KMS-11 (cell line): Measurements from ENCODE around the gene ZNF562.

Source experiments
- H2AFZ ChIP-seq: fragments of 200-600 bp; sonication (generic); 2 replicates; pipeline ENCODE4 v1.6.1; 2016; ENCODE audit warnings: antibody characterized with exemption, mixed run types, low read depth
- H3K27ac ChIP-seq: fragments of 200-600 bp; sonication (generic); 2 replicates; pipeline ENCODE4 v1.6.1; 2016; ENCODE audit warnings: mild to moderate bottlenecking, mixed run types
- H3K27me3 ChIP-seq: fragments of 200-600 bp; sonication (generic); 2 replicates; pipeline ENCODE4 v1.6.1; 2017; ENCODE audit warnings: mild to moderate bottlenecking, low read depth, mixed run types, moderate library complexity; ENCODE audit not compliant: insufficient read depth
- H3K36me3 ChIP-seq: fragments of 200-600 bp; sonication (generic); 2 replicates; pipeline ENCODE4 v1.6.1; 2017; ENCODE audit warnings: mild to moderate bottlenecking, mixed run types; ENCODE audit not compliant: insufficient read depth
- H3K4me1 ChIP-seq: fragments of 200-600 bp; sonication (generic); 2 replicates; pipeline ENCODE4 v1.6.1; 2016; ENCODE audit warnings: mild to moderate bottlenecking, low read depth, mixed run types; ENCODE audit not compliant: poor library complexity, severe bottlenecking
- H3K4me2 ChIP-seq: fragments of 200-600 bp; sonication (generic); 2 replicates; pipeline ENCODE4 v1.7.0; 2016; ENCODE audit warnings: mild to moderate bottlenecking, mixed run types
- H3K4me3 ChIP-seq: fragments of 200-600 bp; sonication (generic); IDR thresholded peaks from 2 replicates; pipeline ENCODE4 v1.6.1; 2017; ENCODE audit warnings: low read depth, low read length, mixed read lengths; ENCODE audit not compliant: insufficient read depth
- H3K79me2 ChIP-seq: fragments of 200-600 bp; sonication (generic); 2 replicates; pipeline ENCODE4 v1.6.1; 2016; ENCODE audit warnings: low read depth, mixed run types; ENCODE audit not compliant: insufficient read depth
- H3K9ac ChIP-seq: fragments of 200-600 bp; sonication (generic); 2 replicates; pipeline ENCODE4 v1.6.1; 2016; ENCODE audit warnings: mild to moderate bottlenecking, mixed run types
- H4K20me1 ChIP-seq: fragments of 200-600 bp; sonication (generic); 2 replicates; pipeline ENCODE4 v1.6.1; 2016; ENCODE audit warnings: mild to moderate bottlenecking, mixed run types; ENCODE audit not compliant: insufficient read depth
- TF ChIP-seq, protein P1 (sequence below): fragments of 200-600 bp; sonication (generic); conservative IDR thresholded peaks from 2 replicates; pipeline ENCODE4 v1.6.1; 2017; ENCODE audit warnings: low read depth, mild to moderate bottlenecking, antibody characterized with exemption, low read length, moderate library complexity, mixed read lengths

ZNF562 gene

GRCh38 chr19:9711815-9712214 lies 36.9 kb upstream of the ZNF562 start:
- no peaks in the 10 kb centered on the region for H3K79me2 ChIP-seq
- no peak overlapping the region for H3K4me2 ChIP-seq
- no peaks in the 10 kb centered on the region for H3K36me3 ChIP-seq
- no peak overlapping the region for H3K9ac ChIP-seq
- TF ChIP-seq, protein P1, sequence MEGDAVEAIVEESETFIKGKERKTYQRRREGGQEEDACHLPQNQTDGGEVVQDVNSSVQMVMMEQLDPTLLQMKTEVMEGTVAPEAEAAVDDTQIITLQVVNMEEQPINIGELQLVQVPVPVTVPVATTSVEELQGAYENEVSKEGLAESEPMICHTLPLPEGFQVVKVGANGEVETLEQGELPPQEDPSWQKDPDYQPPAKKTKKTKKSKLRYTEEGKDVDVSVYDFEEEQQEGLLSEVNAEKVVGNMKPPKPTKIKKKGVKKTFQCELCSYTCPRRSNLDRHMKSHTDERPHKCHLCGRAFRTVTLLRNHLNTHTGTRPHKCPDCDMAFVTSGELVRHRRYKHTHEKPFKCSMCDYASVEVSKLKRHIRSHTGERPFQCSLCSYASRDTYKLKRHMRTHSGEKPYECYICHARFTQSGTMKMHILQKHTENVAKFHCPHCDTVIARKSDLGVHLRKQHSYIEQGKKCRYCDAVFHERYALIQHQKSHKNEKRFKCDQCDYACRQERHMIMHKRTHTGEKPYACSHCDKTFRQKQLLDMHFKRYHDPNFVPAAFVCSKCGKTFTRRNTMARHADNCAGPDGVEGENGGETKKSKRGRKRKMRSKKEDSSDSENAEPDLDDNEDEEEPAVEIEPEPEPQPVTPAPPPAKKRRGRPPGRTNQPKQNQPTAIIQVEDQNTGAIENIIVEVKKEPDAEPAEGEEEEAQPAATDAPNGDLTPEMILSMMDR: no peak
- no peaks in the 10 kb centered on the region for H3K27me3 ChIP-seq
- H3K27ac ChIP-seq: no peak overlapping the region
- H3K4me1 ChIP-seq: no peaks in the 10 kb centered on the region
- H3K4me3 ChIP-seq: no peak overlapping the region
- no peak overlapping the region for H2AFZ ChIP-seq
- H4K20me1 ChIP-seq: no peaks in the 10 kb centered on the region

GRCh38 chr19:9709305-9709704 lies 34.4 kb upstream of the ZNF562 start:
- Histone ChIP-seq H3K27me3 (no peaks in the 10 kb centered on the region), H3K9ac (no peak overlapping the region), H3K4me3 (no peak overlapping the region), H4K20me1 (no peaks in the 10 kb centered on the region), H2AFZ (no peak overlapping the region), H3K79me2 (no peaks in the 10 kb centered on the region), H3K4me1 (no peaks in the 10 kb centered on the region), H3K27ac (no peak overlapping the region), H3K36me3 (no peaks in the 10 kb centered on the region), H3K4me2 (no peak overlapping the region)
- TF ChIP-seq, protein P1: no peak

DNA sequence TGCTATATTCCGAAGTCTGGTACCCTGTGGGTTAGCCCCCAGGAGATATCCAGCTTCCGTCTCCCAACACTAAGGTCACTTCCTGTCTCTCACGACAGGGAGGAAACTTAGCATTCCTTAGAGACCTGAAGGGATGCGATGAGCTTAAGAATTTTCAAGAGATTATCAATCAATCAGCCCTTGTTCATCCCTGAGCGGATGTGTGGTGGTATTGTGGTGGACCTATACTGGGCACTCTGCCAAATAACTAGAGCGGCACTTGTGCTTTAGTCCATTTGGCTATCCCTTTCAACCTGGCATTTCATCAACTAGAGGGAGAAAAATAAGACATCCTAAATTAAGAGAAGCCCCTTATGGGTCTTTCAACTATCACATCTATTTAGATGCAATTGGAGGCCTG lies 30.9 kb upstream of the ZNF562 start:
- Histone ChIP-seq H2AFZ (no peak overlapping the region), H3K4me1 (no peaks in the 10 kb centered on the region), H3K36me3 (no peaks in the 10 kb centered on the region)

GRCh38 chr19:9702186-9702585 lies 27.3 kb upstream of the ZNF562 start:
- Histone ChIP-seq H3K4me2 (no peak overlapping the region), H3K4me3 (no peak overlapping the region), H3K36me3 (no peaks in the 10 kb centered on the region), H3K9ac (no peak overlapping the region), H2AFZ (peak overlapping the region; percentile 30; the same call in 1 of the 2 replicates), H3K79me2 (no peaks in the 10 kb centered on the region), H4K20me1 (no peaks in the 10 kb centered on the region), H3K4me1 (no peaks in the 10 kb centered on the region), H3K27me3 (no peaks in the 10 kb centered on the region), H3K27ac (no peak overlapping the region)
- TF ChIP-seq, protein P1: no peak

More for the DNA sequence above, 30.9 kb upstream of the ZNF562 start:
- Histone ChIP-seq H3K27ac (no peak overlapping the region), H3K9ac (no peak overlapping the region), H3K27me3 (no peaks in the 10 kb centered on the region), H3K4me2 (no peak overlapping the region), H3K4me3 (no peak overlapping the region), H3K79me2 (no peaks in the 10 kb centered on the region), H4K20me1 (no peaks in the 10 kb centered on the region)
- TF ChIP-seq, protein P1: no peak
